Cortex of kidney (tissue), 1 donor: ENCODE measurements around the gene PALMD.

Experiments
- DNase-seq: peaks from one replicate; lab custom pipeline; 2025; lab: John Stamatoyannopoulos, UW

PALMD gene, protein sequence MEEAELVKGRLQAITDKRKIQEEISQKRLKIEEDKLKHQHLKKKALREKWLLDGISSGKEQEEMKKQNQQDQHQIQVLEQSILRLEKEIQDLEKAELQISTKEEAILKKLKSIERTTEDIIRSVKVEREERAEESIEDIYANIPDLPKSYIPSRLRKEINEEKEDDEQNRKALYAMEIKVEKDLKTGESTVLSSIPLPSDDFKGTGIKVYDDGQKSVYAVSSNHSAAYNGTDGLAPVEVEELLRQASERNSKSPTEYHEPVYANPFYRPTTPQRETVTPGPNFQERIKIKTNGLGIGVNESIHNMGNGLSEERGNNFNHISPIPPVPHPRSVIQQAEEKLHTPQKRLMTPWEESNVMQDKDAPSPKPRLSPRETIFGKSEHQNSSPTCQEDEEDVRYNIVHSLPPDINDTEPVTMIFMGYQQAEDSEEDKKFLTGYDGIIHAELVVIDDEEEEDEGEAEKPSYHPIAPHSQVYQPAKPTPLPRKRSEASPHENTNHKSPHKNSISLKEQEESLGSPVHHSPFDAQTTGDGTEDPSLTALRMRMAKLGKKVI

DNA sequence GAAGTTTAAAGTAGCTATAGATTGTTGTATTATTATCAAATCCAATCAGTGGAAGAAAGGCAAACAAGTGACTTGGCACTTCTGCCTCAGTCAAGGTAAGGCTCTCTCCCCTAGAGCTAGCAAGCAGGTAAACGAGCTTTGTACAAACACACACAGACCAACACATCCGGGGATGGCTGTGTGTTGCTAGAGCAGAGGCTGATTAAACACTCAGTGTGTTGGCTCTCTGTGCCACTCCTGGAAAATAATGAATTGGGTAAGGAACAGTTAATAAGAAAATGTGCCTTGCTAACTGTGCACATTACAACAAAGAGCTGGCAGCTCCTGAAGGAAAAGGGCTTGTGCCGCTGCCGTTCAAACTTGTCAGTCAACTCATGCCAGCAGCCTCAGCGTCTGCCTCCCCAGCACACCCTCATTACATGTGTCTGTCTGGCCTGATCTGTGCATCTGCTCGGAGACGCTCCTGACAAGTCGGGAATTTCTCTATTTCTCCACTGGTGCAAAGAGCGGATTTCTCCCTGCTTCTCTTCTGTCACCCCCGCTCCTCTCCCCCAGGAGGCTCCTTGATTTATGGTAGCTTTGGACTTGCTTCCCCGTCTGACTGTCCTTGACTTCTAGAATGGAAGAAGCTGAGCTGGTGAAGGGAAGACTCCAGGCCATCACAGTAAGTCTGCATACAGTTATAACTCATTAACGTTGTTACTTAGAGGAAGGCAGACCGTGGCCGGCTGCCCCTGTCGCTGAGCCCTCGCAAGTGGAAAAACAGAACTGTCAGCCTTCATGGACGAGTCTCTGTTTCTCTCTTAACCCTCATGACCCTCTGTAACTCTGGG is at the start of gene PALMD:
Gene PALMD (plus strand): TSS at position 415 of the 833 bp plus-strand sequence. CDS start 205 bp downstream, at position 620.
- no peak for DNase-seq

DNA sequence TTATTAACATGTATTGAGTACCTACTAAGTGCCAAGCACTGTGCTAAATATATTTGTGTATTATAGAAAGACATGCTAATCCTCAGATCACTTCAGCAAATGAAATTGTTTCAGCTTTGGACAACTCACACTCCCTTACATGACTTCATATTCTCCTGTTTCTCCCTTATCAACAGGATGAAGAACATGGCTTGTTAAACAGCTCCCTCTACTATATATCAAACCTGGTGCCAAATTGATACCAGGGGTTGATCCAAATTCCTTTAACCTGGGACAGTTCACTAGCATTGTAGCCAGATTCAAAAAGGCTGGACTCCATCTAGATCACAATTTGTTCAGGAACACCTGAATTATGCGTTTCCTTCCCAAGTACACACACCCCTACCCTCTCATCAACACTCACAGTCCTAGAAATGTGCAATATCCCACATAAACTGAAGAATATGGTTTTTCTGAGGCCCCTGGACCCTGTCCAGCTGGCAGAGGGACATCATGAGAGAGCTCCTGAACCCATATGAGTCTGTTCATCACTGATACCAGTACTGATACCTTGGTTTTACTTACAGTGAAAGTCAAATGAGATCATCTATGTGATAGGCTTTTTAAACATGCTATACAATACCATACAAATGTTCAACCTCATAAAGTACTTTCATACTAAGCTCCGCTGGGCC is 47.0 kb upstream of the PALMD start:
- DNase-seq = no peak

DNA sequence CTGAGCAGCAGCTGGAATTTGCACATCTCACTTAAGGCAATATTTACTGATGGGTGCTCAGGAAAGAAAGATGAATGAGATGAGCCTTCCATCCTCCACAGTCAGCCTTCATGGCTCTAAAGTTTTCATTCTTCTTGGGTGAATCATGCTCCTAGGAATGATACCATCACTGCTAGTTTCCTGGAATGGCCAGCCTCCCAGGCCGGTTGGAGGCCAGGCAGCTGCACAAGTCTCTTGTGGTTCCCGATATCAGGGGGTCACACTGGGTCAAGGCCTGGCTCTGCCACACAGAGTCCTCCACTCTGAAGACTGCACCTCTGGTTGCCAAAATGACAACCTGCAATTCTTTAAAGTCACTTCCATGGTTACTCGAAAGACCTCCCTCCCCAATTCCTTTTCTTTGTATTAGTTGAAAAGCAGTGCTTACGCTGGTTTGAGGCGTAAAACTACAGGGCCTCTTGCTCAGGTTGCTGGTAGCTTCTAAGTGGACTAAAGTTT is 46.2 kb upstream of the PALMD start:
- no peak for DNase-seq

GRCh38 chr1:99600782-99601181 is 45.1 kb upstream of the PALMD start:
- DNase-seq = no peak

- DNase-seq = no peak
Measured at GRCh38 chr1:99601208-99601607, 44.7 kb upstream of the PALMD start.

DNA sequence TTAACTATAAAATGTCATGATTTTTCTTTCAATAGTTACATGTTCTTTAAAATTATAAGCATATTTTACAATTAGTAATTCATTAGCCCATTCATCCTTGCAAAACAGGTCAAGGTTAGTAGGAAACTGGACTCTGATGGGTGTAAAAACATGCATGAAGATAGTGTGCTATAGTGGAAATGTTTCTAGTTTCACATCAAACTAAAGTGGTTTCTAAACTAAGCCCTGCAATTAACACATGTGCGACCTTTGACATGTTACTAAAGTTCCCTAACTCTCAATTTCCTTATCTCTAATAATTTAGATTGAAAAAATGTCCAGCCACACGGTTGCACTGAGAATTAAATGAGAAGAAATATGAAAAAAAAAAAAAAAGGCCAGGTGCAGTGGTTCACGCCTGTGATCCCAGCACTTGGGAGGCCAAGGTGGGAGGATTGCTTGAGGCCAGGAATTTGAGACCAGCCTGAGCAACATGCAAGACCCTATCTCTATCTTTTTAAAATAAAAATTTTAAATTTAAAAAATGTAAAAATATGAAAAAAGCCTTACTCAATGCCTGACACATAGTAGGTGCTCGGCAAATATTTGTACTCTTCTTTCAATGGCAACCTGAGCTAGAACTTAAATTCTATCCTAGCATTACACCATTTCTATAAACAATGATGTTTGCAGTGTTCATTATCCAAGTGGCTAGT is 44.1 kb upstream of the PALMD start:
- no peak for DNase-seq

DNA sequence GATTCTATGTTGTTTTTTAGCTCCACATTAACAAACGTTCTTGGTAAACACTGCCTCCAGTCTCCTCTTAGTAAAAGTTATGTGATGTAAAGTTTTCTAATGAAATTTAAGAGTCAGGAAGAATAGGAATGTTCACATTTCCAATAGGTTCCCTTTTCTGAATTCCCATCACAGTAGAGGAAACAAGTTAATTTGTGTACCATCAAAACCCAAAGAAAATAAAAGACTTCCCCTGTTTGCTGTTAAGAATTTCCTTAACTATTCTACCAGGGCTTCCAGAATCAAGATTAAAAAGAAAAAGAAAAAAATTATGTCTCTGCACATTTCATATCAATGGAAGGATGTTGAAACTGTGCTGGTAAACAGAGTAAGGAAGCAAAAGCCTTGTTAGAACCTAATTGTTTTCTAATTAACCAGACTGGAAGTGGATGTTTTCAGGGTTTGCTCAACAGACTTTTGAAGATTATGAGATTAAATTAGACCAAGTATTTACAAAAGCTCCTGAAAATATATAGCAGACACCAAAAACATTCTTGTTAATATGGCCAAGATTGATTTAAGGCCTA is 43.4 kb upstream of the PALMD start:
- DNase-seq = no peak

DNA sequence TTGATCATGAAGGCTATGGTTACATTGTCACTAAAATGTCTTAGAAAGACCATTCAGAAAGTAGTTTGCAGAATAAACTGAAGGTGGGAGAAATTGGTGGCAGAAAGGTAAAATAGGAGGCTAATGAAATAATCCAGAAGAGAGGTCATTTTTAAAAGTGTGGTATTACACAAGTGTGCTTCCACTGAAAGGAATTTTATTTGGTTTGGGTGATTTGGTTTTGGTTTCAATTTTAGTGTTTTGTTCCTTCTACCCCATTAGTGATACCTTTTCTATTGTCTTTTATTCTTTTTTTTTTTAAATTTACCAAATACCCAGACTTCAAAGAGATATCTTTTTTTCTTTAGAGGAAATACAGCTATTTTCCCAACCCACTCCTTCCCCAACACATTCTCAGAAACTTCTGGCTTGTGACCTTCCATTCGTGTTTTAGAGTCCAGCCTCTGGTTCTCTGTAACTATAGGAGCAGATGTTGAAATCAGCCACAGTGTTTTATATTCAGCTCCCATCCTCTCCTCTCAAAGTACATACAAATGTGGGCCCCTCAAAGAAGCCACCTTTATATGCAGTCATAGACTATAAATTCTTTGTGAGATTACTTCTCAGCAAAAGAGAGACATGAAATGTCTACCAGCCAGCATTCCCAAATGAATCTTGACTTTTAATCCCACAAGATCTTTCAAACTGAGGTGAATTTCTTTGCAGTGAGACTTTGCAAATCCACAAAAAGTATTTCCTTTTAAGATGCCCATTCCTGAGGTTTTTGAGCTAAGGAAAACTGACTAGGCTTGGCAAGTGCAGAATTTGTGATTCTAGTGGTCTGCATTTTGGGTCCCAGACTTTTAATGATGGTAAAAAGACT is 42.0 kb upstream of the PALMD start:
- no peak for DNase-seq

- no peak for DNase-seq
Measured at GRCh38 chr1:99606306-99606705, 39.6 kb upstream of the PALMD start.

DNA sequence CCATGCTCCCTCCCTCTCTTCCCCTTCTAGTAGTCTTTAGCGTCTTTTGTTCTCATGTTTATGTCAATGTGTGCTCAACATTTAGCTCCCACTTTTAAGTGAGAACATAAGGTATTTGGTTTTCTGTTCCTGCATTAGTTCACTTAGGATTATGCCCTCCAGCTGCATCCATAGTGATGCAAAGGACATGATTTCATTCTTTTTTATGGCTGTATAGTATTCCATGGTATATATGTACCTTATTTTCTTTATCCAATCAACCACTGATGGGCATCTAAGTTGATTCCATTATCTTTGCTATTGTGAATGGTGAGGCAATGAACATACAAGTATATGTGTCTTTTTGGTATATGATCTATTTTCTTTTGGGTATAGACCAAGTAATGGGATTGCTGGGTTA is 38.3 kb upstream of the PALMD start:
- no peak for DNase-seq

- no peak for DNase-seq
Measured at GRCh38 chr1:99608058-99608457, 37.9 kb upstream of the PALMD start.

DNA sequence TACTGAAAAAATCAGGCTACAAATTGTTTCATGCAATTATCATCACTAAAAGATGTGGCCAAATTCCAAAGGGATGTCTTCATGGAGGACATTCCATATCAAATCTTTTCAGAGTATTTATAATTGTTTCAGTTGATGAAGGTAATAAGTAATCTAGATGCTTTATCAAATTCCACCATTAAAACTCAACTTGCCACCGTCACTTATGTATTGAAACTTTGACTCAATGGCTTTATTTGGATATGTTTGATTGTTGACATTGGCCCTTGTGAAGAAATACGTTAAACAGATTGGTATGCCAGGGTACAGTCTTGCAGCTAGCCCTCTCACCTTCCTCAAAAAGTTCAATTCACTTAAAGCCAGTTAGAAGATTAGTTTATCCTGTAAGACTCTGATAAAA is 32.2 kb upstream of the PALMD start:
- no peak for DNase-seq

- DNase-seq = no peak
Measured at GRCh38 chr1:99614728-99615127, 31.2 kb upstream of the PALMD start.

DNA sequence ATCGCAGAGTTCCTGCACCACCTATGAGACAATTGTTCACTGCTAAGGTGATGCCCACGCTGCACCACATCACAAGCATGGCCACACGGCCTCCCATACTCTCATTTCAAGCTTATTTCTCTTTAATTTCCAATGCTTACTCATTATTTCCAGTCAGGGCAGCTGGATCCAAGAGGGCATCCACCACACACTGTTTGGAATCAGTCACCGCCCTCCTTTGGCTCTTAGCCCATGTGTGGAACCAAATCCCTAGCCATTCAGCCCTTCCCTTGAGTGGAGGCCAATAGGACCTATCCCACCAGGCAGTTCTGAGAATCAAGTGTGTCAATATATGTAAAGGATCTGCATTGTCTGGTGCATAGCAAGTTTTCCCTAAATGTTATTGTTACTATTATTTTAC is 26.3 kb upstream of the PALMD start:
- DNase-seq = no peak

DNA sequence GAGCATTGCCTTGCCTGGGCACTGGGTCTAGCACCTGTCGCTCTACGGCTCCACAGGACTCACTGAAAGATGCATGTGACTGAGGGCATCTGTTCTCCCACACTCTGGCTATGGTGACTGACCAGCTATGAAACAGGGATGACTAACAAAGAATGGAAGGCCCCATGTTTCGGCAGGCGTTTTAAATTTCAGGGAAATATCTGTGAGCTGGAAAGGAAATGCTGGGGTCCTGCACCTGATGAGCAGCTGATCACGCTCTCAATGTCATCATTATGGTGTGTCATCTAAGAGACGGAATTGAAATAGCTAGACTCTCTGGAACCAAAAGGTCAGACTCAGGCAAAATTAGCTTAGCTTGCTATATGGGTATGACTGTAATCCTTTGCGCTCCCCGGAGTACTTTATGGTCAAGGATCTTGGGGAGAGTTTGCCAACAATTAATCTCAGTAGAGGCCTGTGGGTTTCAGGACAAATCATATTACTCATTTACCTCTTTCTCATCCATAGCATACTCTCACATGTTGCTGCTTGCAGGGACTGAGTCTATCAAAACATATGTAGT is 24.5 kb upstream of the PALMD start:
- DNase-seq = no peak

DNA sequence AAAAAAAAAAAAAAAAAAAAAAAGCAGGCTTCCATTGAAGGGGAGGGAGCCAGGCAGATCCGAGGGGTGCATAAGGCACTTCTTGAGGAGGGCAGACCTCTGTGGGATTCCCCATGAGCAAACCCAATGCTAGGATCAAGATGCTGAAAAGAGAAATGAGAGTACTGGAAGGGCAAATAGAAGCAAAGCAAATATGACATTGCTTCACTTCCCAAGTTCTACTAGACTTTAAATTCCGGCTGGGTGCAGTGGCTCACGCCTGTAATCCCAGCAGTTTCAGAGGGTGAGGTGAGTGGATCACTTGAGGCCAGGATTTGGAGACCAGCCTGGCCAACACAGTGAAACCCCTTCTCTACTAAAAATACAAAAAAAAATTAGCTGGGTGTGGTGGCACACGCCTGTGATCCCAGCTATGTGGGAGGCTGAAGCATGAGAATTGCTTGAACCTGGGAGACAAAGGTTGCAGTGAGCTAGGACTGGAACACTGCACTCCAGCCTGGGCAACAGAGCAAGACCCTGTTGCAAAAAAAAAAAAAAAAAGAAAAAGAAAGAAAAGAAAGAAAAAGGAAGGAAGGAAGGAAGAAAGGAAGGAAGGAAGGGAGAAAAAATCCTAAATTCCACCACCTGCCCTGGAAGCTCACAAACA is 23.1 kb upstream of the PALMD start:
- no peak for DNase-seq

GRCh38 chr1:99623554-99623953 is 22.4 kb upstream of the PALMD start:
- DNase-seq = no peak

DNA sequence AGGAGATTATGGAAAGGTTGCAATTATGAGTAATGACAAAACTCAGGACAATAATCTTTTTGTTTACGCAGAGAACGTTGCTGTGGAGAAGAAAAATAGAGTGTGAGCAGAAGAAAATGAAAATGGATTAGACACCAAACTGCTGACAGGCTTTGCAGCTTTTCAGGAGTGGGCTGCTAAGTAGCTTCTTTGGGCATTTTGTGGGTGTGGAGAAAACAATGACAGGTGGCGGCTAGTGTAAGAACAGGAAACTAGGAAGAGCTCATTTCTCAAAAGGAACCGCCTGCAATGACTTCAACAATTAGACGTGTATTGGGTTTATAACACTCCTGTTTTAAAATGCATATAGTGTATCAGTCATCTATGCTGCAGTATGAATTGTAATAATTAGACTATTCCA is 18.3 kb upstream of the PALMD start:
- DNase-seq = no peak

GRCh38 chr1:99629164-99629563 is 16.7 kb upstream of the PALMD start:
- DNase-seq = no peak
